Stimulated activated CD4-positive, alpha-beta T cell treated with anti-CD3 and anti-CD28 coated beads, Interleukin-2, amount 100 ng/mL, for 4 hours (primary cell): ENCODE measurements around the gene LAX1.
"Not testable (repeated sequence)": the region's sequence is repeated elsewhere in the genome, so short reads cannot be mapped to it uniquely, and the experiment has no call there.

Experiments used
- DNase-seq: peaks from one replicate; pipeline ENCODE4 v3.0.0-alpha.2; 2020; ENCODE audit warnings: low read depth

The LAX1 gene

GRCh38 chr1:203765029-203765837 lies at the start of gene LAX1:
Gene LAX1 (plus strand): TSS chr1:203765183. CDS start chr1:203765566, 383 bp downstream.
- peak; percentile 81 for DNase-seq

GRCh38 chr1:203717120-203717519 lies 47.9 kb upstream of the LAX1 start:
- DNase-seq = no peak

- DNase-seq = no peak
Measured at GRCh38 chr1:203720242-203720641, 44.7 kb upstream of the LAX1 start.

GRCh38 chr1:203722909-203723308 lies 42.1 kb upstream of the LAX1 start:
- DNase-seq = no peak

- DNase-seq = no peak
Measured at GRCh38 chr1:203726417-203726867, 38.5 kb upstream of the LAX1 start.

GRCh38 chr1:203733009-203733863 lies 31.7 kb upstream of the LAX1 start:
- DNase-seq = no peak

- DNase-seq = no peak
Measured at GRCh38 chr1:203742436-203742835, 22.5 kb upstream of the LAX1 start.

GRCh38 chr1:203743091-203743571 lies 21.9 kb upstream of the LAX1 start:
- no peak for DNase-seq

GRCh38 chr1:203744075-203744972 lies 20.7 kb upstream of the LAX1 start:
- DNase-seq = no peak

- no peak for DNase-seq
Measured at GRCh38 chr1:203746281-203746680, 18.7 kb upstream of the LAX1 start.

GRCh38 chr1:203751051-203751450 lies 13.9 kb upstream of the LAX1 start:
- DNase-seq = no peak

GRCh38 chr1:203751618-203752361 lies 13.2 kb upstream of the LAX1 start:
- not testable (repeated sequence) for DNase-seq

GRCh38 chr1:203754455-203754864 lies 10.5 kb upstream of the LAX1 start:
- DNase-seq = no peak

- DNase-seq = no peak
Measured at GRCh38 chr1:203756036-203756435, 8.9 kb upstream of the LAX1 start.

GRCh38 chr1:203758749-203759148 lies 6.2 kb upstream of the LAX1 start:
- DNase-seq = not testable (repeated sequence)

- no peak for DNase-seq
Measured at GRCh38 chr1:203760506-203760905, 4.5 kb upstream of the LAX1 start.

GRCh38 chr1:203761958-203762357 lies 3.0 kb upstream of the LAX1 start:
- not testable (repeated sequence) for DNase-seq

- DNase-seq = no peak
Measured at GRCh38 chr1:203763505-203763904, 1.5 kb upstream of the LAX1 start.

- DNase-seq = no peak
Measured at GRCh38 chr1:203764105-203765028, 616 bp upstream of the LAX1 start.

- DNase-seq = no peak
Measured at GRCh38 chr1:203768256-203768655, 3.3 kb downstream of the LAX1 start.
